Right ventricle myocardium superior (tissue), 1 donor: ENCODE results near the gene MCTP2. TPM values are rescaled to one million over a fixed set of nuclear protein-coding genes. Genes with fewer than 3 reads are reported as not detected.
"Not testable (repeated sequence)": the region's sequence is repeated elsewhere in the genome, so short reads cannot be mapped to it uniquely, and the experiment has no call there.

Experiments used
- ATAC-seq: fragments of 200-7000 bp; cut with Tn5 transposase; one replicate; pipeline ENCODE4 v1.9.1; 2020; ENCODE audit warnings: mild to moderate bottlenecking; ENCODE audit not compliant: poor library complexity
- DNase-seq: peaks from one replicate; pipeline ENCODE4 v3.0.0-alpha.2; 2020
- intact Hi-C: fragments of 100-400 bp; cut with DNase I; formaldehyde crosslinking; loops from one replicate; pipeline ENCODE4 v1.11.2; 2022
- total RNA-seq: library from RNA; stranded (reverse); fragmentation: NEBNext Ultra II Directional; extraction: Animal tissue kit (Norgen Biotek cat#: 25700); gene quantifications from one replicate; pipeline ENCODE4 v1.2.1, GENCODE V29; 2021
- donor health status: DM: no; HTN: yes; CAD: no; lungs with severe emphysema.

Gene MCTP2
- total RNA-seq, 1 donor from 2014 or later = 1.2 TPM

GRCh38 chr15:94256511-94256910 lies 25.1 kb downstream of the MCTP2 start:
- DNase-seq = no peak
- ATAC-seq = no peak
- intact Hi-C loops = no loop called here

GRCh38 chr15:94257776-94258175 lies 26.4 kb downstream of the MCTP2 start:
- ATAC-seq, DNase-seq, intact Hi-C loops: not testable (repeated sequence)

- ATAC-seq = no peak
- intact Hi-C loops = no loop called here
- no peak for DNase-seq
Observed at GRCh38 chr15:94258246-94258645, 26.9 kb downstream of the MCTP2 start.

DNA sequence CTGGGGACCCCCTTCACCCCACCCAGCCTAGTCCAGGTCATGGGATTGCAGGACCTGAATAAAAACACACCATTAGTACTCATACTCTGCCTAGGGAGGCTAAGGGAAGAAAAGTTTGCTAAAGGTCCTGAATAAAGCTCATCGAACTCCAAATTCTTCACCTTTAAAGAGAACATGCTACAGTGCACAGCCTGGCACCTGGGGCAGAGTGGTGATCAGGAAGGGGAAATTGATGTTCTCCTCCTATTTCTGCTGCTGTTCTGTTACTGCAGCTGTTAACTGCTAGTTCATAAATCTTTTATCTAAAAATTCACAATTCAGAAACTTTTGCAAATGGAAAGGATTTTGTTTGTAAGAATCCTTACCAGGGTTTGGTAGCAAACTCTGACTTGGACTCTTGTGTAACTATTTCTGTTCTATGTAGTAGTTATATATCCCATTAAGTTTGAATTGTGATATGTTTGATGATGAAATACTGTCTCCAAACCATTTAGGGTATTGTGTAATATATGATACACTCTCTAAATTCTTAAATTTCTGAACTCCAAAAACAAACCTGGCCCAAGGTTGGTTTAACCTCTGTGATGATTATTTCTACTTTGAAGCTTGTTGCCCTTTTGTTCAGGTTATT lies 27.9 kb downstream of the MCTP2 start:
- ATAC-seq (no peak), DNase-seq (no peak)
- intact Hi-C loops = no loop called here

DNA sequence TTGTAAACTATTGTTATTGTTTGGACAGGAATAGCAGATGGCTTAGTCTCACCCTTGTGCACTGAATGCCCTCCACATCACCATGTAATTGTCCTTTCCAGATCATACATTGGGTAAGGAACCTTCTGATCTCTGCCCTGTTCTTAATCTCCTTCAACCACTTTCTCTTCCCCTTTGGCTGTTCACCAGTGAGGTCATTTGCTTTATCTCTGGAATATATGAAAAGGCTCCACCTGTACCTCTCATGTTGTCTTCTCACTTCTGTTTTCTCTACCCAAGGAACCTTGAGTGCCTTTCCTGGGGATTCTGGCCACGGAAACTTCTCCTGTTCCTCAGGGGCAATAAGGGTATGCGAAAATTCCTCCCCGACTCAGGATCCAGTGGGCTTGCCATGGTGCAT lies 28.5 kb downstream of the MCTP2 start:
- DNase-seq = no peak
- ATAC-seq = no peak
- intact Hi-C loops = no loop called here

GRCh38 chr15:94262201-94262600 lies 30.8 kb downstream of the MCTP2 start:
- intact Hi-C loops = no loop called here
- ATAC-seq = no peak
- DNase-seq = no peak

DNA sequence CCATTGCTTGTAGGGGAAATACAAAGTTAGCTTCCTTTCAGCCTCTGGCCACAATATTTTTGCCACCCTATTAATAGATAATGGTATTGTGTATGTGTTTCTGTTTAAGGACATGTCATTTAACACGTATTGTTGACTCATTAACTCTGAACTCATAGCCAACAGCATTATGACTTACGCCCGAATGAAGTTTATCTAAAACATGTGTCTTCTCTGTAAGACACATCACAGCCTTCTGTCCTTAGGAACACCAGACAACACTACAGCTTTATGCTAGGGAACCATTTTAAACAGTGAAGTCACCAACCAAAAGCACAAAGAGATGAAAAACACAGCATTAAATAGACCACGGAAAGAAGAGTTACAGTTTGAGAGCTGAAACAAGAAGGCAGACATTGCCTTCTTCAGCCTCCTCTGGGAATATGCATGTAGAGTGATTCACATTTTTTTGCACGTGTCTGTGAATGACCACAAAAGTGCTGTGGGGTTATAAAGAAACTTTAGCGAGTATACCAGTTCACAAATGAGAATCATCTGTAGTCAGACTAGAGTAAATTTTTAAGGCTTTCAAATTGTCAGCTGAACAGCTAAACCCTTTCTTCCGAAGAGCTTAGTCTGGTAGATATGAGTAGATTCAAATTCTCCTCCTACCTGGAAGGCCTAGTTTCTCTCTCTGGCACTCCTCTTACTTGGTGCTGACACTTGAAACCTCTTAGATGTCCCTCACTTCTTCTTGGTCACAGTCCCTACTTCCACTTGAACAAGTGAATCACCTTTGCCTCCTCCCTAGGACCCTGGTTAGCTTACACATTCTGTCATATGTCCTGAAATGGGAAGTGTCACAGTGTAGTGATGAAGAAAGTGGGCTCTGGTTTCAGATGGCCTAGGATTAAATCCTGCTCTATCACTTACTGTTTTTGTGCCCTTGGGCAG lies 32.2 kb downstream of the MCTP2 start:
- ATAC-seq (no peak), DNase-seq (no peak)
- intact Hi-C loops = no loop called here

GRCh38 chr15:94265009-94265408 lies 33.6 kb downstream of the MCTP2 start:
- ATAC-seq = no peak
- no peak for DNase-seq
- intact Hi-C loops = no loop called here

- DNase-seq = no peak
- ATAC-seq = no peak
- intact Hi-C loops = no loop called here
Observed at GRCh38 chr15:94265982-94266381, 34.6 kb downstream of the MCTP2 start.

GRCh38 chr15:94266789-94267188 lies 35.4 kb downstream of the MCTP2 start:
- intact Hi-C loops = no loop called here
- no peak for DNase-seq
- no peak for ATAC-seq

- DNase-seq (no peak), ATAC-seq (no peak)
- intact Hi-C loops = no loop called here
Observed at GRCh38 chr15:94269954-94270353, 38.6 kb downstream of the MCTP2 start.

GRCh38 chr15:94270570-94270969 lies 39.2 kb downstream of the MCTP2 start:
- intact Hi-C loops = no loop called here
- DNase-seq = no peak
- ATAC-seq = no peak

DNA sequence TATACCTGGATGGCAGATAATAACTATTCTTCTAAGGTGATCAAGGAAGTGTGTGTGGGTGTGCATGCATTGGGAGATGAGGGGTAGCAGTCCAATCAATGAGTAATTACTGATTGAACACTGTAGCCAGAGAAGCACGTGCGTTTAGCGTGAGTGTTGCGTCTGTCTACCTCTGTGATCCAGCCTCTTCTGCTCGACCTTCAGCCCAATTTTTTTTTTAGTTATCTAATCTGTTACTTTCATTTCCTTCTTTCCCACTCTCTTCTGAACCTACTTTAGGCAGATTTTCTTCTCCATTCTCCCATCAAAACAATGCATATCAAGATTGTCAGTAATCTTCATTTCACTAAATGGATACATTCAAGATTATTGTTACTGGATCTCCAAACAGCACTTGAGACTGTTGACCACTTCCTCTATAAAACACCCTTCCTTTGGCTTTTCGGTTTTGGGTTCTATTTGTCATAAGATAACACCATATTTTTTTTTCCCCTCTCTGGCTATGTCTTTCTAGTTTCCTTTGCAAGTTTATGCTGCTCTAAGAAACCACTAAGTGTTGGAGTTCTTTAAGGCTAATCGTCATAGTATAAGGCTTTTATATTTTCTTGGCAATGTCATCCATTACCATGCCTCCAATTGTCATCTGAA lies 41.0 kb downstream of the MCTP2 start:
- DNase-seq (no peak), ATAC-seq (no peak)
- intact Hi-C loops = no loop called here

GRCh38 chr15:94273826-94274225 lies 42.5 kb downstream of the MCTP2 start:
- DNase-seq = no peak
- intact Hi-C loops = no loop called here
- ATAC-seq = no peak

DNA sequence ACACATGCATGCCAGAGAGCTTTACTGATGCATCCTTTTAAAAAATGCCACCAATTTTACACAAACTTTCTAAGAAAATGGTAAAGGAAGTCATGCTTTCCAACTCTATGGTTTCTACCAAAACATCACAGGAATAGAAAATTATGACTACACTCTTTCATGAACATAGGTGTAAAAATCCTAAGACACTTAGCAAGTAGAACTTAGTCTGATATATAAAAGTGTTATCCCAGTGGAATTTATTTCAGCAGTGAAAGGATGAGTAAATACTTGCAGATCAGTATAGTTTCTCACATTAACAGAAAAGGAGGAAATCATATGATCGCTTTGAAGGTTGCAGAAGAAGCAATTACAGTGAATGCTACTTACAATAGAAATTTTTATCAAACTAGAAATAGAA lies 43.4 kb downstream of the MCTP2 start:
- intact Hi-C loops = no loop called here
- ATAC-seq (no peak), DNase-seq (no peak)

GRCh38 chr15:94277485-94277884 lies 46.1 kb downstream of the MCTP2 start:
- ATAC-seq (no peak), DNase-seq (no peak)
- intact Hi-C loops = no loop called here

- intact Hi-C loops = loop anchor here (10.0 kb wide), 1 partner anchor 45 kb away; the partner anchor contains the start of gene MCTP2
- DNase-seq (no peak), ATAC-seq (no peak)
Observed at GRCh38 chr15:94279736-94280135, 48.4 kb downstream of the MCTP2 start.

GRCh38 chr15:94280301-94280700 lies 48.9 kb downstream of the MCTP2 start:
- ATAC-seq (no peak), DNase-seq (no peak)
- intact Hi-C loops = loop anchor here (10.0 kb wide), 1 partner anchor 46 kb away; the partner anchor contains the start of gene MCTP2
